Gastroesophageal sphincter (tissue), 3 donors: Measurements from ENCODE around the gene DIABLO.

Experiments
- CTCF ChIP-seq, 4 experiments: fragments of 200-600 bp in 2 of 4; fragments of 450-650 bp in 2 of 4; sonication (generic) in 1 of 4; IDR thresholded peaks; one replicate each; pipeline ENCODE4 v1.5.1; 2017 to 2019; ENCODE audit warnings: antibody characterized with exemption in 4 of 4, mild to moderate bottlenecking in 2 of 4, moderate library complexity in 2 of 4
- POLR2AphosphoS5 ChIP-seq: sonication (generic); formaldehyde crosslinking; IDR thresholded peaks from one replicate; pipeline ENCODE4 v1.6.1; 2017; ENCODE audit warnings: antibody characterized with exemption

- TF ChIP-seq CTCF (IDR thresholded peaks at IDR 0.05) (no peak), POLR2AphosphoS5 (no peak)
Observed at GRCh38 chr12:122195405-122195804, 30.4 kb downstream of the DIABLO start.
